Kasumi-1 (cell line): ENCODE results near the gene DNAH8.

Experiments used
- DNase-seq, 2 experiments: peaks; one replicate each; lab custom pipeline; 2025; lab: John Stamatoyannopoulos, UW

Gene DNAH8

GRCh38 chr6:39053016-39053624 lies 338.0 kb downstream of the DNAH8 start:
- no peak for DNase-seq

- DNase-seq: no peak
Measured at GRCh38 chr6:39053854-39054576, 338.9 kb downstream of the DNAH8 start.

DNA sequence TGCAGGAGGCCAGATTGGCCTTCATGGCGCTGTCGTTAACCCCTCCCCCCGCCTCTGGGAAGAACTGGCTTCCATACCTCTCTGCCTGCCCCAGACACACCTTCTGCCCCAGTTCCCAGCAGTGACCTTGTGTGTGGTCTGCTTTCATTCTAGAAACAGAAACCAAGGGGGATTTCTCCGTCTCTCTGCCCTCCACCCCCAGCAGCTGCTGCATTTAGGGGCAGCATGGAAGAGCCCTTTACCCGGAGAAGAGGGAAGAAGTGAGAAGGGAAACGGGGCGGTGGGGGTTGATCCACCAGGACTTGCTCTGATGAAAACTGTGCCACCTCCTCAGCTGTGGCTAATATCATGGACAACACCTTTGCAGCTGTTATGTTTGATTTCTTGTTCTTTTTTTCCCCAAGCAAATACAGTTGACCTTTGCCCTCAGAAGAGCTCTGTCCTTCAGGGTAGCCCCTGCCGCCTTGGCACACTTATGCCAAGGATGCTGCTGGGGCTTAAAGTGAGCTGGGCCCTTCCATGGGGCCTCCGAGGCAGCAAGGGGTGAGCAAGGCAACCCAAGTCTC lies 339.5 kb downstream of the DNAH8 start:
- no peak for DNase-seq

- no peak for DNase-seq
Measured at GRCh38 chr6:39055661-39056060, 340.6 kb downstream of the DNAH8 start.

DNA sequence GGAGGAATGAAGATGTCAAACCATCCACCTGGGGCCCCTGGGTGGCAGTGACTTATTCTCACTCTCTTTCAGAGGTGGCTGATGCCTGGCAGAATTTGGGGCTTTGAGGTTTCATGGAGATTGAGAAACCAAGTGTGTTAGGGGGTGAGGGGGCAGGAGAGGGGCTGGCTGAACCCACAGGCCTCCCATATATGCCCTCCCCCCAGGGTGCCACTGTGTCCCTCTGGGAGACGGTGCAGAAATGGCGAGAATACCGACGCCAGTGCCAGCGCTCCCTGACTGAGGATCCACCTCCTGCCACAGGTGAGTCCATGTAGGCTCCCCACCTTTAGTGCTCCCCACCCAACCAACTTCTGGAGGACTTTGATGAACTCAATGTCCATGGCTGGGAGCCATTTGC lies 341.1 kb downstream of the DNAH8 start:
- no peak for DNase-seq

DNA sequence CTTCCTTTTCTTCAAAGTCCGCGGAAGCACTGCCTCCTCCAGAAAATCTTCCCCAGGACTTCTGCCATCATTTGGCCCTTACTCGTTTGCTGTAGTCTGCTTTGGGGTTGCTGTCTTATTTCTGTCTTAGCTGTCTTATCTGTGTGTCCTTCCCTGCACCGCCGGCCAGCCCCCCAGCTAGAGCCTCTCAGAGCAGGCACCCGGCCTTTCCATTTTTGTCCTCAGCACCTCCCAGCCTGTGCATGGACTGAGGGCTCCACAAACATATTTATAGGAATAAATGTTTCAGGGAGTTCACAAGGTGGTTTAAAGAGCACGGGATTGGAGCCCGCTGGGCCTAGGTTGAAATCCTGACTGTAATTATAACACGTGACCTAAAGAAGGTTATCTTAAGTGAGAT lies 341.6 kb downstream of the DNAH8 start:
- DNase-seq: no peak

DNA sequence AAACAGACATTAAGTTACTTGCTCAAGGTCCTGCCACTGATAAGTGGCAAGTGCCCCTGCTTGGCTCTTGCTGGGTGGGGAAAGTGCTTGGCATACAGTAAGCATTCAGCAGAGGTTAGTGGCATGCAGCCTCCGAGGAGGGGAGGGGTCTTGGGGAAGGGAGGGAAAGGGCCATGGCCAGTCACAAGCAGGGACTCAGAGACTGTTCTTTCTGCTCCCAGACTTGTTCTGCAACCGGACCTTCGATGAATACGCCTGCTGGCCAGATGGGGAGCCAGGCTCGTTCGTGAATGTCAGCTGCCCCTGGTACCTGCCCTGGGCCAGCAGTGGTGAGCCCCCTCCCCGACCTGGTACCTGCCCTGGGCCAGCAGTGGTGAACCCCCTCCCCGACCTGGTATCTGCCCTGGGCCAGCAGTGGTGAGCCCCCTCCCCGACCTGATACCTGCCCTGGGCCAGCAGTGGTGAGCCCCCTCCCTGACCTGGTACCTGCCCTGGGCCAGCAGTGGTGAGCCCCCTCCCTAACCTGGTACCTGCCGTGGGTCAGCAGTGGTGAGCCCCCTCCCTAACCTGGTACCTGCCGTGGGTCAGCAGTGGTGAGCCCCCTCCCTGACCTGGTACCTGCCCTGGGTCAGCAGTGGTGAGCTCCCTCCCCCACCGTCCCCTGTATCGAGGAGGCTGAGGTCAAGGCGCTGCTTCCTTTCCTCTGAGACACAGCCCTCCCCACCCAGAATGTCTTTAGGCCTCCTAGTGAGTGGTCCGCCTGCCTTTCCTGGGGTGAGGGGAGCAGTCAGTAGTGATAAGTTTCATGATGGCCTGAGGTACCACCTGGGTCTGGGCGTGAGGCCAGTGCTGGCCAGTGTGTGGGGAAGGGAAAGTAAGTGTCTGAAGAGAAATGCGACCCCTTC lies 342.4 kb downstream of the DNAH8 start:
- DNase-seq: no peak

GRCh38 chr6:39058471-39059147 lies 343.5 kb downstream of the DNAH8 start:
- no peak for DNase-seq

DNA sequence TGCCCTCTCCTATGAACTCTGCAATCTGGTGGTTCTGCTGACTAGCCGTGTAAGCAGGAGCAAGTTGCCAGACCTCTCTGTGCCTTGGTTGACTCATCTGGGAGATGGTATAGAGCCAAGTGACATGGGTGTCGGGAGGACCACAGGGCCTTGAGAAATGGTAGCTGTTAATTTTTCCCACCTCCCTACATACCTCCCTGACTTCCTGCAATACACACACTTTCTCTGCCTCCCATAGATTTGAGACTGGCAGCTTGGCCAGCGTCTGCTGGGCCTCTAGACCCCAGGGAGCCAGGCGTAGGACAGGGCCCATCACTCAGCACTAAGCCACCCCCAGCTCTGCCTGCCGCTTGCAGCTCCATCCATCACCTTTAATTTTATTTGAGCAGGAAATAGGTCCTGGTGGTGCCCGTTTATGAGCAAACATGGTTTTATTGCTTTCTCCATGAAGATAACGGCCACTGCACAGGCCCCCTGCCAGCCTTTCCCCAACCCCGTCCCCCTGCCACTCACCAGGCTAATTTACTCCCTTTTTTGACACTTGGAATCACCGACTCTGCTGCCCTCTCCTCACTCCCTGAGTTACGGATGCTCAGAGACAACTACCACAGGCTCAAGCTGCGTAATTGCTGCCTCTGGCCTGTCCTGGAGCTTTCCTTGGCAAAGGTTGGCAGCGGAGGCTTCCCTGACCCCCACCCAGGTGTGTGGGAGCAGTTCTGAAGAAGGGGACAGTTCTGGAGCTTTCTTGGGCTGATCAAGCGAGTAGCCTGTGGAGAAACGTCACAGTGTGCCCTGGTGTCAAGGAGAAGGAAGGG lies 344.6 kb downstream of the DNAH8 start:
- DNase-seq: no peak

GRCh38 chr6:39060467-39061160 lies 345.5 kb downstream of the DNAH8 start:
- no peak for DNase-seq

- DNase-seq: no peak
Measured at GRCh38 chr6:39061182-39061581, 346.1 kb downstream of the DNAH8 start.

DNA sequence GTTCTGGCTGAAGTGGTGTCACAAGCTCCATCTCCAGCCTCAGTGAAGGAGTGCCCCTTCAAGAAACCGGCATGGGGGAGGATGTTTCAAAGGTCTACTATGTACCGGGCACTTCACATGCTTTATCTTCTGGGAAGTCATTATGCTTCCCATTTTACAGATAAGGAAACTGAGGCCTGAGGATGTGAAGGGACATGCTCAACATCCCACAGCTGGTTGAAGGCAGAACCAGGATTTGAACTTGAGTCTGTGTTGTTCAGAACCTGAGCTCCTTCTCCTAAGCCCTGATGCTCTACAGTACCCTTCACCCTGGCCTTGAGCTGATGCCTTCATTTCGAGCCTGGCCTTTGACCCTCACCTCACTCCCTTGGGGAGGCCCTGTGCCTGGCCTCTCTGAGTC lies 346.5 kb downstream of the DNAH8 start:
- DNase-seq: no peak

- DNase-seq: no peak
Measured at GRCh38 chr6:39062014-39062740, 347.1 kb downstream of the DNAH8 start.

GRCh38 chr6:39063526-39063925 lies 348.4 kb downstream of the DNAH8 start:
- DNase-seq: no peak

DNA sequence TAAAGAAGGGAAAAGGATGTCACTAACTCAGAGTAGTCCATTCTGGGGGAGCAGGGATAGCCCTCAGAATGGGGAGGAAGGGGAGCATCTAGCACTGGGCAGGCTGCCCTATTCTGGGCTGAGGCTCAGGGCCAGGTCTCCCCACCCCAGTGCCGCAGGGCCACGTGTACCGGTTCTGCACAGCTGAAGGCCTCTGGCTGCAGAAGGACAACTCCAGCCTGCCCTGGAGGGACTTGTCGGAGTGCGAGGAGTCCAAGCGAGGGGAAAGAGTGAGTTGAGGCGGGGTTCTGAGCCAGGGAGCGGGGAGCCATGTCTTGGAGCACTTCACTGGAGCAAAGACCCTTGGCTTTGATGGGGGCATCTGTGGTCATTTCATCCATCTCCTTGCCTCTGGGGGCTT lies 350.4 kb downstream of the DNAH8 start:
- DNase-seq: no peak

- DNase-seq: no peak
Measured at GRCh38 chr6:39068391-39068790, 353.3 kb downstream of the DNAH8 start.

GRCh38 chr6:39072830-39073229 lies 357.7 kb downstream of the DNAH8 start:
- DNase-seq: no peak

DNA sequence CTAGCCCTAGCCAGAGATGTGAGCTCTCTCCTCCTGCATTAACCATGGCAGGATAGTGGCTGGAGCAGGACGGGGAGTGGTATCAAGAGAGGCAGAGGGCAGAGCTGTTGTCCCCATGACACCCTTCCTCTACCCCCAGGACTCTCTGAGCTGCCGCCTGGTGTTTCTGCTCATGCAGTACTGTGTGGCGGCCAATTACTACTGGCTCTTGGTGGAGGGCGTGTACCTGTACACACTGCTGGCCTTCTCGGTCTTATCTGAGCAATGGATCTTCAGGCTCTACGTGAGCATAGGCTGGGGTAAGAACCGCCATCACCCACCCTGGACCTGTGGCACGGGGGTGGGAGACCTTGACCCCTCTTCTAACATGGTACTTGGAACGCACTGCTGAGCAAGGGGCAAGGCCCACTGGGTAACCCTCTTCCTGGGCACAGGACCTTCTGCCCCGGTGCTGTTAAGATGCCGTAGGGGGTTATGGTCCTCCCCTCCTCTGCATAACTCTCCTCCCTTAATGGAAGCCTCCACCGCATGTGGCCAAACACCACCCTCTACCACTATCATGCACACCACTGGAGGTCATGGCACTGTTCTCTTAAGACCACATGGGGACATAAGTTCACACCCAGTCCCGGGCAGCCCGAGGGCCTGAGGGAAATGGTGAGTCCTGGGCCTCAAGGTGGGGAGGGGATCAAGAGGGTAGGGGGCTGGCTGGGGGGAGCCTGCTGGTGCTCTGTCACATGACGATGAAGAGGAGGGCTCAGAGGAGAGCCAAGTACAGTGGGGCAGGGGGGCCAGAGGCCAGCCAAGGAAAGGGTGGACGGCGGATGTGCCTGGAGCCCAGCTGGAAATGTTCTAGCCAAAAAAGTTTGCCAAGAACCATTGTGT lies 358.6 kb downstream of the DNAH8 start:
- DNase-seq: no peak

DNA sequence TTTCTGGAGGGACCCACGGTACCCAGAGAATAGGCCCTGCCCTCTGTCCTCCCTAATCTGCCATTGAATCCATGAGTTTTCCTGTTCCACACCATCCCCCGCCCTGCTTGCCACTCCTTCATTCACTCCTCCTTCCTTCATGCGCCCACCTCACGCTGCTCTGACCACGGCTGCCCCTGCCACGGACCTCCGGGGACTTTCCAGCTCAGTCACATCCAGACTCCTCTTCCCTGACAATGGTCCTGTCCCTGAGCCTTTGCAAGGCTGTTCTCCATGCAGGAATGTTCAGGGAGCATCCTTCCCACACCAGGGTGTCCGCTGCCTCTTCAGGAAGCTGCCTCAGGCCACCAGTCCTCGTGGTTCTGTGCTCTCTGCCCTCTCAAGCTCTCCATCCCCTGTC lies 359.4 kb downstream of the DNAH8 start:
- DNase-seq: no peak
